Activated naive CD8-positive, alpha-beta T cell treated with anti-CD3 and anti-CD28 coated beads for 36 hours (primary cell): ENCODE data around the gene SIN3B. TPM values are rescaled to one million over a fixed set of nuclear protein-coding genes. Genes with fewer than 3 reads are reported as not detected.
"Not testable (repeated sequence)": the region's sequence is repeated elsewhere in the genome, so short reads cannot be mapped to it uniquely, and the experiment has no call there.

Experiments
- DNase-seq: peaks from one replicate; pipeline ENCODE4 v3.0.0; 2021
- H3K27ac Mint-ChIP-seq: one replicate; pipeline ENCODE4 v1.8.0; 2022; ENCODE audit warnings: mild to moderate bottlenecking, moderate library complexity, mixed read lengths
- H3K27me3 Mint-ChIP-seq: one replicate; pipeline ENCODE4 v1.8.0; 2022; ENCODE audit warnings: mild to moderate bottlenecking, mixed read lengths
- H3K36me3 Mint-ChIP-seq: one replicate; pipeline ENCODE4 v1.8.0; 2021; ENCODE audit warnings: mild to moderate bottlenecking, mixed read lengths
- H3K4me1 Mint-ChIP-seq: one replicate; pipeline ENCODE4 v1.8.0; 2021; ENCODE audit warnings: mixed read lengths
- H3K4me3 Mint-ChIP-seq: one replicate; pipeline ENCODE4 v1.8.0; 2022; ENCODE audit warnings: mild to moderate bottlenecking, moderate library complexity, mixed read lengths
- H3K9me3 Mint-ChIP-seq: one replicate; pipeline ENCODE4 v1.8.0; 2022; ENCODE audit warnings: mixed read lengths
- total RNA-seq, 2 experiments: library from RNA; stranded (reverse); gene quantifications; one replicate each; pipeline ENCODE4 v1.2.3, GENCODE V29; 2021

SIN3B gene
- 10 to 100 TPM; 27.4 to 28.6 TPM for total RNA-seq

DNA sequence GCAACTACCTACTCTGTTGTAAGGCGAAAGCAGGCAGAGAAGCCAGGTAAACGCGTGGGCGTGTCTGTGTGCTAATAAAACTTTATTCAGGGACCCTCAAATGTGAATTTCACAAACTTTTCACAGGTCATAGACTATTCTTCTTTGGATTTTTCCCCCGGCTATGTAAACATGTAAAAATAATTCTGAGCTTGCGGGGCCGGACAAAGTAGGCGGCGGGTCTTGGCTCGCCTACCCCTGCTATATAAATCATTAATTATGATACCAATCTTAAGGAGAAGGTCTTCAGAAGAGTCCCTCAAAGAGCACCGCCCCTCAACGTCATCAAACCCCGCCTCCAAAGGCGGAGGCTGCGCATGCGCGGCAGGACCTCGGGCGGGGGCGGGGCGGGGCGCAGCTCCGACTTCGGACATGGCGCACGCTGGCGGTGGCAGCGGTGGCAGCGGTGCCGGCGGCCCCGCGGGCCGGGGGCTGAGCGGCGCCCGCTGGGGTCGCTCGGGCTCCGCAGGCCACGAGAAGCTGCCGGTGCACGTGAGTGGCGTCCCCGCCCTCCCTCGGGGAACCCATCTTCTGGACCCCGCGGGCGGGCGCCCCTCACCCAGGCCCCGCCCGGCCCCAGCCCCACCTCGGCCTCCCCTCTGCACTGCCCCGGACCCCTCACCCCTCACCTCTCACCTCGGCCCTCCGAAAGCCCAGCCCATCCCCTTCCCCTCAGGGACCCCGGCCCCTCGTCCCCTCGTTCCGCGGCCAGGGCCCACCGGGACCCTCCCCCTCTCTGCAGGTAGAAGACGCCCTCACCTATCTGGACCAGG lies at the start of gene SIN3B:
Gene SIN3B (plus strand): TSS at position 389 of the 812 bp plus-strand sequence. CDS start 23 bp downstream, at position 412.
- Mint-ChIP-seq H3K4me1 (peaks cover 38% of the 10 kb centered on the region), H3K9me3 (peaks cover 1% of the 10 kb centered on the region), H3K27me3 (peaks cover 18% of the 10 kb centered on the region), H3K27ac (peak within 1 kb of the TSS; percentile 83), H3K36me3 (peaks cover 17% of the 10 kb centered on the region), H3K4me3 (peak within 1 kb of the TSS; percentile 90)
- peak; percentile 89 for DNase-seq

- Mint-ChIP-seq H3K9me3 (no peaks in the 10 kb centered on the region), H3K4me1 (no peaks in the 10 kb centered on the region), H3K36me3 (no peaks in the 10 kb centered on the region), H3K4me3 (no peak overlapping the region), H3K27ac (no peak overlapping the region), H3K27me3 (peaks cover 16% of the 10 kb centered on the region)
- no peak for DNase-seq
Measured at GRCh38 chr19:16779539-16780163, 49.5 kb upstream of the SIN3B start.

DNA sequence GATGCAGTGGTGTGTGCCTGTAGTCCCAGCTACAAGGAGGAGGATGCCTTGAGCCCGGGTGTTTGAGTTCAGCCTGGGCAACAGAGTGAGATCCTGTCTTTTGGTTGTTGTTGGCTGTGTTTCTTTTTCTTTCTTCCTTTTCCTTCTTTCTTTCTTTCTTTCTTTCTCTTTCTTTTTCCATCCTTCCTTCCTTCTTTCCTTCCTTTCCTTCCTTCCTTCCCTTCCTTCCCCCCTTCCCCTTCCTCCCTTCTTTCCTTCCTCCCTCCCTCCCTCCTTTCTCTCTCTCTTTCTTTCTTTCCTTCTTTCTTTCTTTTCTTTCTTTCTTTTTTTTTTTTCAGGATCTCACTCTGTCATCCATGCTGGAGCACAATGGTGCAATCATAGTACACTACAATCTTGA lies 46.5 kb upstream of the SIN3B start:
- no peaks in the 10 kb centered on the region for H3K4me1 Mint-ChIP-seq
- H3K27me3 Mint-ChIP-seq: peaks cover 6% of the 10 kb centered on the region
- H3K36me3 Mint-ChIP-seq: no peaks in the 10 kb centered on the region
- no peak for DNase-seq
- H3K9me3 Mint-ChIP-seq: no peaks in the 10 kb centered on the region
- H3K4me3 Mint-ChIP-seq: no peak overlapping the region
- no peak overlapping the region for H3K27ac Mint-ChIP-seq

DNA sequence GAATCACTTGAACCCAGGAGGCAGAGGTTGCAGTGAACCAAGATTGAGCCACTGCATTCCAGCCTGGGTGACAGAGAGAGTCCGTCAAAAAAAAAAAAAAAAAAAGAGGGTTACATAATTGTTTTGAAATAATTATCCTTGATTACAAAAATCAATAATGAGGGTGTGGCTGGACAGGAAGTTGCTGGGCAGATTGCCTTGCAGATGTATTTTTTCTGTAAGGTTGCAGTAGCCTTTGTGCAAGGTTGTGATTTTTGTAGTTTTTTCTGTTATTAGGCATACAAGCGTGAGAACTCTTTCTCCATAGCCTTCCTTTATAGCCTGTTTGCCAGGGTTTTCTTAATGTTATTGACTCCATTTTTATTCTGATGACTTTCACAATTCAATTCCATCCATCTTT lies 40.7 kb upstream of the SIN3B start:
- Mint-ChIP-seq H3K27ac (no peak overlapping the region), H3K4me1 (no peaks in the 10 kb centered on the region), H3K27me3 (no peaks in the 10 kb centered on the region), H3K9me3 (peaks cover 12% of the 10 kb centered on the region), H3K36me3 (peaks cover 5% of the 10 kb centered on the region), H3K4me3 (no peak overlapping the region)
- DNase-seq: no peak

- Mint-ChIP-seq H3K9me3 (peaks cover 12% of the 10 kb centered on the region), H3K36me3 (peaks cover 5% of the 10 kb centered on the region), H3K4me3 (no peak overlapping the region), H3K27ac (no peak overlapping the region), H3K27me3 (no peaks in the 10 kb centered on the region), H3K4me1 (no peaks in the 10 kb centered on the region)
- no peak for DNase-seq
Measured at GRCh38 chr19:16789238-16789637, 40.0 kb upstream of the SIN3B start.

DNA sequence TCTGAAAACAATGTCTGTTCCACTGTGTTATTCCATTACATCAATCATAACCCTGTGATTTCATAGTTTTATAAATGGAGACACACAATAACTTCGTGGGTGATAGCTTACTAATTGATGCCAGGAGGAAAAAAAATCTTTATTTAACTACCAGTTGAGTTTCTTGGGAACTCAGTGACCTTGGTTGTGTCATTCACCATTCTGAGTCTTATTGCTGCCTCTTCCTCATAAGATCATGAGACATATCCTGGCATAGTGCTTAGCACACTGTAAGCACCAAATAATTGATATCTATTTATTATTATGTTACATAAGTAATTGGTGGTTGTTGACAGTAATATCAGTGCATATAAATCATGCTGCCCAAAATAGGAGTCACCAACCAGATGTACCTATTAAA lies 39.1 kb upstream of the SIN3B start:
- H3K36me3 Mint-ChIP-seq: peaks cover 5% of the 10 kb centered on the region
- no peak overlapping the region for H3K4me3 Mint-ChIP-seq
- no peak overlapping the region for H3K27ac Mint-ChIP-seq
- H3K9me3 Mint-ChIP-seq: peaks cover 12% of the 10 kb centered on the region
- H3K4me1 Mint-ChIP-seq: no peaks in the 10 kb centered on the region
- no peak for DNase-seq
- no peaks in the 10 kb centered on the region for H3K27me3 Mint-ChIP-seq

DNA sequence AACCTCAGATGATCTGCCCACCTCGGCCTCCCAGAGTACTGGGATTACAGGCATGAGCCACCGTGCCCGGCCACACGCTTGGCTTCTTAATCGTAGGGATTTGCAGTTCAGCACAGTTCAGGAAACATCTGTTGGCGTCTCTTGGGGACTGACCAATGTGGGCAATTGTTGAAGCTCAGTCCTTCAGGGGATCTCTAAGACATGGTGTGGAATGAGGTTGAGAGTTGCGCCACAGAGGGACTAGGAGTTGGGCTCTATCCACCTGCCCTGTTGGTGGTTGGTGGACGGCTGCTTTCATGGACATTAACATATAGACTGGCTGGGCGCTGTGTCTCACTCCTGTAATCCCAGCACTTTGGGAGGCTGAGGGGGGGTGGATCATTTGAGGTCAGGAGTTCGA lies 37.3 kb upstream of the SIN3B start:
- no peak overlapping the region for H3K27ac Mint-ChIP-seq
- H3K4me3 Mint-ChIP-seq: no peak overlapping the region
- DNase-seq: no peak
- H3K36me3 Mint-ChIP-seq: peaks cover 7% of the 10 kb centered on the region
- no peaks in the 10 kb centered on the region for H3K4me1 Mint-ChIP-seq
- no peaks in the 10 kb centered on the region for H3K27me3 Mint-ChIP-seq
- peaks cover 17% of the 10 kb centered on the region for H3K9me3 Mint-ChIP-seq

GRCh38 chr19:16794456-16795441 lies 34.4 kb upstream of the SIN3B start:
- H3K9me3 Mint-ChIP-seq: peaks cover 8% of the 10 kb centered on the region
- peaks cover 3% of the 10 kb centered on the region for H3K36me3 Mint-ChIP-seq
- no peaks in the 10 kb centered on the region for H3K4me1 Mint-ChIP-seq
- H3K27ac Mint-ChIP-seq: no peak overlapping the region
- no peak overlapping the region for H3K4me3 Mint-ChIP-seq
- no peak for DNase-seq
- H3K27me3 Mint-ChIP-seq: no peaks in the 10 kb centered on the region

DNA sequence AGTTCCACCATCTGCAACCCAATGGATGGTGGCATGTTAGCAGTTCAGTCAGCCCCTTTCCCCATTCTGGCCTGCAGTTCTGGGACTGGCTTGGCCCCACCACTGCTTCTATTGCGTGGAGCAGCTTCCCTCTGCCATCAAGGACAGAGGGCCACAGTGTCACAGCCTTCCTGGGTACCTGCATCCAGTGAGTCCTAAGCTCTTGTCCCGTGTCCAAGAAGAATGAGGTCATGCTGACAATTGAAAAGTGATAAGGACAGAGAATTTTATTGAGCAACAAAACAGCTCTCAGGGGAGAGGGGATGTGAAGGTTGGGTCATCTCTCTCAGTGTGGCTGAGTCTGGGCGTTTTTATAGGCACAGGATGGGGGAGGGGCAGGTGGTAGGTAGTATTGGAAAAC lies 33.5 kb upstream of the SIN3B start:
- H3K27me3 Mint-ChIP-seq: no peaks in the 10 kb centered on the region
- H3K27ac Mint-ChIP-seq: no peak overlapping the region
- H3K4me3 Mint-ChIP-seq: no peak overlapping the region
- no peaks in the 10 kb centered on the region for H3K4me1 Mint-ChIP-seq
- H3K9me3 Mint-ChIP-seq: peaks cover 5% of the 10 kb centered on the region
- no peak for DNase-seq
- H3K36me3 Mint-ChIP-seq: peaks cover 3% of the 10 kb centered on the region

- Mint-ChIP-seq H3K36me3 (peaks cover 3% of the 10 kb centered on the region), H3K27me3 (no peaks in the 10 kb centered on the region), H3K9me3 (peaks cover 5% of the 10 kb centered on the region), H3K27ac (no peak overlapping the region), H3K4me1 (no peaks in the 10 kb centered on the region), H3K4me3 (no peak overlapping the region)
- no peak for DNase-seq
Measured at GRCh38 chr19:16797876-16798275, 31.3 kb upstream of the SIN3B start.

- H3K27me3 Mint-ChIP-seq, H3K36me3 Mint-ChIP-seq, H3K4me1 Mint-ChIP-seq, H3K27ac Mint-ChIP-seq, H3K4me3 Mint-ChIP-seq, DNase-seq, H3K9me3 Mint-ChIP-seq: not testable (repeated sequence)
Measured at GRCh38 chr19:16798326-16798725, 30.9 kb upstream of the SIN3B start.

DNA sequence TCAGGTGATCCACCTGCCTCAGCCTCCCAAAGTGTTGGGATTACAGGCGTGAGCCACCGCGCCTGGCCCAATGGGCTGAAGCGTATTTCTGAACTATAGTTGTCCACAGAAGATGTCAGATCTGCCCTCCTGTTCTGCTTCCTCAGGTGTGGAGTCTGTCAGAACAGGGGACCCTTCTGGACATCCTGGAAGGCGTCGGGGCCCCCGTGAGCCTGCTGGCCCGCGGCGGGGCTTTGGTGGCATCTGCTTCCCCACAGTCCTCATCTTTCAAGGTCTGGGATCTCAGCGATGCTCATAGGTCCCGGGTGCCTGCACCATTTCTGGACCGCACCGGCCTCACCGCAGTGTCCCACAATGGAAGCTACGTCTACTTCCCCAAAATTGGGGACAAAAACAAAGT lies 29.5 kb upstream of the SIN3B start:
- no peak for DNase-seq
- Mint-ChIP-seq H3K36me3 (peaks cover 3% of the 10 kb centered on the region), H3K27ac (no peak overlapping the region), H3K4me3 (no peak overlapping the region), H3K27me3 (no peaks in the 10 kb centered on the region), H3K4me1 (no peaks in the 10 kb centered on the region), H3K9me3 (peaks cover 5% of the 10 kb centered on the region)

DNA sequence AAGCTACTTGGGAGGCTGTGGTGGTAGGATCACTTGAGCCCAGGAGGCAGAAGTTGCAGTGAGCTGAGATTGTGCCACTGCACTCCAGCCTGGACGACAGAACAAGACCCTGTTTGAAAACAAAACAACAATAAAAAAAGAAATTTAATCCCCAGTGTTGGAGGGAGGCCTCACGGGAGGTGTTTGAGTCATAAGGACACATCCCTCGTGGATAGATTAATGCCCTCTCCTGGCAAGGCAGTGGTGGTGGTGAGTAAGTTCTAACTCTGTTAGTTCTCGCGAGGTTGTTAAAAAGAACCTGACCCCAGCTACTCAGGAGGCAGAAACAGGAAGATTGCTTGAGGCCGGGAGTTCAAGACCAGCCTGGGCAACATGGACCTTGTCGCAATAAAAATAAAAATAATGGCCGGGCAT lies 27.6 kb upstream of the SIN3B start:
- Mint-ChIP-seq H3K27me3 (no peaks in the 10 kb centered on the region), H3K9me3 (no peaks in the 10 kb centered on the region), H3K4me3 (no peak overlapping the region), H3K36me3 (no peaks in the 10 kb centered on the region), H3K27ac (no peak overlapping the region), H3K4me1 (no peaks in the 10 kb centered on the region)
- no peak for DNase-seq

GRCh38 chr19:16804176-16804575 lies 25.0 kb upstream of the SIN3B start:
- H3K9me3 Mint-ChIP-seq: no peaks in the 10 kb centered on the region
- no peak overlapping the region for H3K4me3 Mint-ChIP-seq
- H3K27me3 Mint-ChIP-seq: no peaks in the 10 kb centered on the region
- no peak for DNase-seq
- no peak overlapping the region for H3K27ac Mint-ChIP-seq
- H3K36me3 Mint-ChIP-seq: no peaks in the 10 kb centered on the region
- no peaks in the 10 kb centered on the region for H3K4me1 Mint-ChIP-seq
